Measurements from ENCODE around the gene ST8SIA1. TPM values are rescaled to one million over a fixed set of nuclear protein-coding genes. Genes with fewer than 3 reads are reported as not detected.

ST8SIA1 gene
- total RNA-seq, 1 experiment from 2014 or later, result not detected

DNA sequence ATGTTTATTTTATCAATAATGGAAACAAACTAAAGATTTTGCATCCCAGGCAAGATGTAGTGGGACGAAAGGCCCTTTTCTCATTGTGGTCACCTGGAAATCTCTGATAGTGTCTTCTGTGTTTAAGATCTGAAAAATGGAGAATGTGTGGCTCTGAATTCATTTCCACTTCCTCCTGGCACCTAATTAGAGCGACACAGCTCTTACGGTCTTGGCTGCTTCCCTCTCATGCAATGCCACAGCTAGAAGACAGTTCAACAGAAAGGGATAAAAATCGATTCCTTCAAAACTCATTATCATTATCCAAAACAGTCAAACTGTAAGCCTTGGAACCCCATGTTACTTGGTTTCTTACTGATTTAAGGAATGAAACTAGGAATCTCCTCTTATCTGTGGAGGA is 9.3 kb downstream of the ST8SIA1 start (continued):
- TF ChIP-seq RAD21 (IDR thresholded peaks at IDR 0.05; ENCODE audit: low read depth) (no peak), POLR2AphosphoS5 (IDR thresholded peaks at IDR 0.05; ENCODE audit: low read depth, low read length) (no peak), JUND (IDR thresholded peaks at IDR 0.05) (no peak), SP1 (IDR thresholded peaks at IDR 0.05; ENCODE audit: low read depth) (no peak), EZH2phosphoT487 (IDR thresholded peaks at IDR 0.05; ENCODE audit: borderline replicate concordance) (no peak)

- H3K4me2 ChIP-seq (ENCODE audit: low read length), result no peak overlapping the region
- no peak for DNase-seq (ENCODE audit: low read depth, low spot score)
- H3K4me3 ChIP-seq (replicated peaks in 1 of 2; ENCODE audit: low read depth in 1 of 2, low read length in 2 of 2), result no peak overlapping the region
- BruUV-seq (replicated peaks), result no TSS peak
- no peak overlapping the region for H3K9ac ChIP-seq (ENCODE audit: low read length)
- ChIA-PET RAD21 (ENCODE audit: low non-redundant PET in 1 of 2, low total read pairs in 2 of 2, uncharacterized antibody in 2 of 2, unreplicated experiment in 2 of 2) (no interaction called here), CTCF (no interaction called here), POLR2A (no interaction called here)
- H3K36me3 ChIP-seq (ENCODE audit: control insufficient read depth in 1 of 2, insufficient read depth in 2 of 2, low read length in 2 of 2), result no peaks in the 10 kb centered on the region
- TF ChIP-seq ZBTB33 (IDR thresholded peaks at IDR 0.05; ENCODE audit: extremely low read depth, insufficient replicate concordance, low read length) (no peak), TCF7L2 (IDR thresholded peaks at IDR 0.05; ENCODE audit: borderline replicate concordance, extremely low read depth, insufficient read depth, insufficient read length) (no peak), JUND (IDR thresholded peaks at IDR 0.05) (no peak), CTCF (IDR thresholded peaks at IDR 0.05 in 2 of 3, conservative IDR thresholded peaks at IDR 0.05 in 1 of 3; ENCODE audit: borderline replicate concordance in 1 of 3, insufficient read depth in 1 of 3, low read depth in 2 of 3, low read length in 2 of 3) (no peak), ZFX (IDR thresholded peaks at IDR 0.05) (no peak), POLR2AphosphoS5 (IDR thresholded peaks at IDR 0.05; ENCODE audit: low read depth, low read length) (no peak), EZH2phosphoT487 (IDR thresholded peaks at IDR 0.05; ENCODE audit: borderline replicate concordance) (no peak), ELF1 (IDR thresholded peaks at IDR 0.05; ENCODE audit: borderline replicate concordance, low read depth) (no peak), CEBPB (IDR thresholded peaks at IDR 0.05; ENCODE audit: low read depth) (no peak), SP1 (IDR thresholded peaks at IDR 0.05; ENCODE audit: low read depth) (no peak), FOSL1 (IDR thresholded peaks at IDR 0.05; ENCODE audit: low read depth) (no peak), RAD21 (IDR thresholded peaks at IDR 0.05; ENCODE audit: low read depth) (no peak)
- TF ChIP-seq, protein P1, sequence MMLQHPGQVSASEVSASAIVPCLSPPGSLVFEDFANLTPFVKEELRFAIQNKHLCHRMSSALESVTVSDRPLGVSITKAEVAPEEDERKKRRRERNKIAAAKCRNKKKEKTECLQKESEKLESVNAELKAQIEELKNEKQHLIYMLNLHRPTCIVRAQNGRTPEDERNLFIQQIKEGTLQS (IDR thresholded peaks at IDR 0.05), result no peak
- no peaks in the 10 kb centered on the region for H3K9me2 ChIP-seq (ENCODE audit: insufficient read depth)
- H3K4me1 ChIP-seq (ENCODE audit: control insufficient read depth in 1 of 2, insufficient read depth in 2 of 2, low read length in 2 of 2), result no peaks in the 10 kb centered on the region
- H2AFZ ChIP-seq (ENCODE audit: low read depth, low read length, poor library complexity, severe bottlenecking), result no peak overlapping the region
- H4K20me1 ChIP-seq (ENCODE audit: insufficient read depth), result no peaks in the 10 kb centered on the region
- intact Hi-C loops (cut with micrococcal nuclease), result no loop called here
- ATAC-seq, result no peak
- no peaks in the 10 kb centered on the region for H3K79me2 ChIP-seq (ENCODE audit: insufficient read depth, low read length)
- no peaks in the 10 kb centered on the region for H3K9me3 ChIP-seq (ENCODE audit: control insufficient read depth in 1 of 2, insufficient read depth in 1 of 2, low read depth in 1 of 2, low read length in 2 of 2)
- no peak overlapping the region for H3K27ac ChIP-seq (ENCODE audit: low read depth, low read length)
- peaks cover 10% of the 10 kb centered on the region; the same call in 1 of the 2 replicates for H3K27me3 ChIP-seq (ENCODE audit: insufficient read depth, low read length)
Observed at GRCh38 chr12:22322091-22322490, 12.4 kb downstream of the ST8SIA1 start.
